Endothelial cell of hepatic sinusoid (primary cell): ENCODE results near the gene RIC3.

Source experiments
- in situ Hi-C: cut with HindIII; loops from 2 replicates; pipeline ENCODE4 v1.10.0; 2017; ENCODE audit warnings: low sequenced_read_pairs

RIC3 gene

GRCh38 chr11:8106679-8107078 is 62.1 kb downstream of the RIC3 start:
- in situ Hi-C loops, result no loop called here

GRCh38 chr11:8105666-8106065 is 63.2 kb downstream of the RIC3 start:
- in situ Hi-C loops, result no loop called here

GRCh38 chr11:8105133-8105532 is 63.7 kb downstream of the RIC3 start:
- in situ Hi-C loops, result no loop called here

- in situ Hi-C loops, result no loop called here
These were observed 64.9 kb downstream of the RIC3 start for GRCh38 chr11:8103909-8104308.

- in situ Hi-C loops, result no loop called here
These were observed 65.9 kb downstream of the RIC3 start for GRCh38 chr11:8102965-8103364.

GRCh38 chr11:8102296-8102915 is 66.4 kb downstream of the RIC3 start:
- in situ Hi-C loops, result no loop called here

GRCh38 chr11:8101421-8101820 is 67.4 kb downstream of the RIC3 start:
- in situ Hi-C loops, result no loop called here

GRCh38 chr11:8100605-8101004 is 68.2 kb downstream of the RIC3 start:
- in situ Hi-C loops, result no loop called here

GRCh38 chr11:8100158-8100557 is 68.7 kb downstream of the RIC3 start:
- in situ Hi-C loops, result no loop called here

GRCh38 chr11:8099291-8099899 is 69.4 kb downstream of the RIC3 start:
- in situ Hi-C loops, result no loop called here

- in situ Hi-C loops, result no loop called here
These were observed 69.9 kb downstream of the RIC3 start for GRCh38 chr11:8098879-8099278.

GRCh38 chr11:8098361-8098760 is 70.5 kb downstream of the RIC3 start:
- in situ Hi-C loops, result no loop called here

- in situ Hi-C loops, result no loop called here
These were observed 70.9 kb downstream of the RIC3 start for GRCh38 chr11:8097926-8098325.

GRCh38 chr11:8097468-8097867 is 71.4 kb downstream of the RIC3 start:
- in situ Hi-C loops, result no loop called here

- in situ Hi-C loops, result no loop called here
These were observed 71.8 kb downstream of the RIC3 start for GRCh38 chr11:8097062-8097461.

GRCh38 chr11:8096575-8096974 is 72.2 kb downstream of the RIC3 start:
- in situ Hi-C loops, result no loop called here

- in situ Hi-C loops, result no loop called here
These were observed 72.9 kb downstream of the RIC3 start for GRCh38 chr11:8095806-8096522.

GRCh38 chr11:8095371-8095770 is 73.5 kb downstream of the RIC3 start:
- in situ Hi-C loops, result no loop called here

GRCh38 chr11:8094656-8095055 is 74.2 kb downstream of the RIC3 start:
- in situ Hi-C loops, result no loop called here

GRCh38 chr11:8093931-8094575 is 74.8 kb downstream of the RIC3 start:
- in situ Hi-C loops, result no loop called here

GRCh38 chr11:8092587-8093424 is 76.0 kb downstream of the RIC3 start:
- in situ Hi-C loops, result no loop called here
